Fibroblast of mammary gland (primary cell): Measurements from ENCODE around the gene EFHB.

ENCODE experiments used
- DNase-seq: peaks from one replicate; pipeline ENCODE4 v3.0.0-alpha.2; 2010; ENCODE audit warnings: low read depth
- H3K4me3 ChIP-seq: 2 replicates; pipeline ENCODE4 v1.5.1; 2011; ENCODE audit warnings: low read depth, mild to moderate bottlenecking, low read length, moderate library complexity; ENCODE audit not compliant: control insufficient read depth
- TF ChIP-seq, protein P1 (sequence below): conservative IDR thresholded peaks from 2 replicates; pipeline ENCODE4 v1.5.1; 2011; ENCODE audit warnings: low read depth, low read length, inconsistent platforms; ENCODE audit not compliant: control insufficient read depth, insufficient read depth

The EFHB gene

DNA sequence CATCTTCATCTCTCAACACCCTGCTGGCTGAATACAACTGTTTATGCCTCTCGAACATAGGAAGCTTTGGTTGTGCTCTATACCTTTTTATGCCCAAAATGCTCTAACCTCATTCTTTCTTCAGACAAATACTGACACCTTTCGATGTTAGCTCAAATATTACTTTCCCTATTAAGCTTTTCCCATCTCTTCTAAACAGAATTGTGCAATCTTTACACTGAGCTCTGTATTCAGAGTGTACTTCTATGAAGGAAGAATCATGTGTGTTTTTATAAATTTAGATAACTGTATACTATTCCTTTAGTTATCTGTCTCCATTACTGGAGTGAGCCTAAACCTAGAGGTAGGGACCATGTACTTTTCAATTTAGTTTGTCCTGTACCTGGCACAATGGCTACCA, 1.6 kb downstream of the EFHB start:
- TF ChIP-seq, protein P1, sequence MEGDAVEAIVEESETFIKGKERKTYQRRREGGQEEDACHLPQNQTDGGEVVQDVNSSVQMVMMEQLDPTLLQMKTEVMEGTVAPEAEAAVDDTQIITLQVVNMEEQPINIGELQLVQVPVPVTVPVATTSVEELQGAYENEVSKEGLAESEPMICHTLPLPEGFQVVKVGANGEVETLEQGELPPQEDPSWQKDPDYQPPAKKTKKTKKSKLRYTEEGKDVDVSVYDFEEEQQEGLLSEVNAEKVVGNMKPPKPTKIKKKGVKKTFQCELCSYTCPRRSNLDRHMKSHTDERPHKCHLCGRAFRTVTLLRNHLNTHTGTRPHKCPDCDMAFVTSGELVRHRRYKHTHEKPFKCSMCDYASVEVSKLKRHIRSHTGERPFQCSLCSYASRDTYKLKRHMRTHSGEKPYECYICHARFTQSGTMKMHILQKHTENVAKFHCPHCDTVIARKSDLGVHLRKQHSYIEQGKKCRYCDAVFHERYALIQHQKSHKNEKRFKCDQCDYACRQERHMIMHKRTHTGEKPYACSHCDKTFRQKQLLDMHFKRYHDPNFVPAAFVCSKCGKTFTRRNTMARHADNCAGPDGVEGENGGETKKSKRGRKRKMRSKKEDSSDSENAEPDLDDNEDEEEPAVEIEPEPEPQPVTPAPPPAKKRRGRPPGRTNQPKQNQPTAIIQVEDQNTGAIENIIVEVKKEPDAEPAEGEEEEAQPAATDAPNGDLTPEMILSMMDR = no peak
- H3K4me3 ChIP-seq = no peak overlapping the region
- DNase-seq = no peak

DNA sequence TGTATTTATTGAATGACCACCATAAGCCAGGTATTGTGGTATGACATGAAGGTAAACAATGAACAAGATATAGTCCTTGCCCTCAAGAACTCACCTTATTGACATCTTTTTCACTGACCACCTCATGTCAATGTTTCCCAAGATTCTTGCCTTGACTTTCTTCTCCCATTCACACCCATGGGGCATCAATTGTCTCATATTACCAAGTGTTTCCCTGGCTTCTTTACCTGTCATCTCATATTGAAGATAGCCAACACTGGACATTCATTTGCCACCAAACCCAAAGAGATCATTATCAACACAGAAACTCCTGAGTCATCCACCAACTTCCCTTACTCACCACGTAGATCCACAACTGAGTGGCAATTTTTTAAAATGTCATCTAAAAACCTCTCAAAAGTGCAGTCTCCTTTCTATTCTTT, 2.2 kb downstream of the EFHB start:
- TF ChIP-seq, protein P1 = no peak
- H3K4me3 ChIP-seq = no peak overlapping the region
- DNase-seq = peak; percentile 5

GRCh38 chr3:19931180-19931692, 2.8 kb downstream of the EFHB start:
- DNase-seq = no peak
- TF ChIP-seq, protein P1 = no peak

DNA sequence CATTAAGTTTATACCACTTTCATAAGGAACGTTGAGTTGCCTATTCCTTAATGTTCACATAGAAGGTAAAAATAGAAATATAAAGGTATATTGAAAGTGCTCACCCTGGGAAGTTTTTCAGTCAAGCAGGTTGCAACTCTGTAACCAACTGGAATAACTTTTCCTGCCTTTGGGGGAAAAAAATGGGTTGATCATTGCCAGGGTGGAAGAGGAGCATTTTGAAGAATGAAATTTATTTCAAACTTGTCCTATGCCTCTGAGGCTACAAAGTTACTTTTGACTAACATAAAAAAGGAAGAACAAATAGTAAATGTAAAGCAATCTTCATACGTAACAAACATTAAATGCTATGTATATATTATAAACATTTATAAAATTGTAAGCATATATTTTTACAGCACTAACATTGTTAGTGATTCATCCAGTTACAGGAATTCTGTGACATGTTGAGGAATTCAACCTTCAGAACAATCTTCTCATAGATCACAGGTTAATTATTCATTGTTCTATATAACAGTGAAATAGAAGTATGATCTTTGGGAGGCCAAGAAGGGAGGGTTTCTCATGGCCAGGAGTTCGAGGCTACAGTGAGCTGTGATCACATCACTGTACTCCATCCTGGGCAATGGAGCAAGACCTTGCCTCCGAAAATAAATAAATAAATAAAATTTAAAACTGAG, 13.5 kb downstream of the EFHB start:
- no peak overlapping the region for H3K4me3 ChIP-seq
- DNase-seq = no peak
- TF ChIP-seq, protein P1 = no peak

More at GRCh38 chr3:19931180-19931692, 2.8 kb downstream of the EFHB start:
- no peak overlapping the region for H3K4me3 ChIP-seq

DNA sequence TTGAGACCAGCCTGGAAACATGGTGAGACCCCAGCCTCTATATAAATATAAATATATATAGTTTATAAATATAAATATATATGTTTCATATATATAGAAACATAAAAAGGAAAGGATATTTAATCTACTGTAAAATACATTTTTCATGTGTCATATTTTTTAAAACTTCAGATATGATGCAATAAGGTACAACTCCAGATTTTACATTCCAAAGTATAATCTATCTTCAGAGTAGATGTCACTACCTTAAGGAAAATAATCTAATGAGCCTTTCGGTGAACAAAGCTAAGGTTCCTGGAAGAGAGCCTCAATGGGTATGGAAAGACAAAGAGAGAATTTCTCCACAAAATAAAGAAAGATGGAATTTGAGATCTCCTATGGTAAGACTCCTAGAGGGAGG, 16.9 kb downstream of the EFHB start:
- TF ChIP-seq, protein P1 = no peak
- DNase-seq = no peak
- H3K4me3 ChIP-seq = no peak overlapping the region

DNA sequence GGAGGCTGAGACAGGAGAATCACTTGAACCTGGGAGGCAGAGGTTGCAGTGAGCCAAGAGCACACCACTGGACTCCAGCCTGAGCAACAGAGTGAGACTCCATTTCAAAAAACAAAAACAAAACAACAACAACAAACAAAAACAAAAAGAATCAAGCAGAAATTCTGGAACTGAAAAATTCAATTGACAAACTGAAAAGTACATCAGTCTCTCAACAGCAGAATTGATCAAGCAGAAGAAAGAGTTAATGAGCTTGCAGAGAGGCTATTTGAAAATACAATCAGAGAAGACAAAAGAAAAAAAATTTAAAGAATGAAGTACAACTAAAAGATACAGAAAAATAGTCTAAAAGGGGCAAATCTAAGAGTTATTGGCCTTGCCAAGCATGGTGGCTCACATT, 22.6 kb downstream of the EFHB start:
- no peak overlapping the region for H3K4me3 ChIP-seq
- DNase-seq = no peak
- TF ChIP-seq, protein P1 = no peak
